Astrocyte of the spinal cord (primary cell): ENCODE measurements around the gene SPAG6.
"Not testable (repeated sequence)": the region's sequence is repeated elsewhere in the genome, so short reads cannot be mapped to it uniquely, and the experiment has no call there.

ENCODE experiments used
- DNase-seq: peaks from one replicate; pipeline ENCODE4 v3.0.0; 2011; ENCODE audit warnings: low read depth, low spot score
- H3K4me3 ChIP-seq: 2 replicates; pipeline ENCODE4 v1.5.1; 2011; ENCODE audit warnings: low read depth, mild to moderate bottlenecking, low read length, moderate library complexity
- CTCF ChIP-seq: IDR thresholded peaks from 2 replicates; pipeline ENCODE4 v1.5.1; 2012; ENCODE audit warnings: low read depth, mild to moderate bottlenecking, low read length, inconsistent platforms
- in situ Hi-C: cut with HindIII; loops from 2 replicates; pipeline ENCODE4 v1.10.0; 2017; ENCODE audit warnings: low sequenced_read_pairs

The SPAG6 gene

GRCh38 chr10:22345301-22346095 is at the start of gene SPAG6:
TSS of gene SPAG6 (plus strand) at chr10:22345496. CDS start at chr10:22345612, 116 bp downstream.
- DNase-seq: no peak
- no peak within 1 kb of the TSS for H3K4me3 ChIP-seq
- in situ Hi-C loops: no loop called here
- no peak for TF ChIP-seq CTCF

GRCh38 chr10:22301193-22301592 is 44.1 kb upstream of the SPAG6 start:
- H3K4me3 ChIP-seq: no peak overlapping the region
- in situ Hi-C loops: no loop called here
- no peak for DNase-seq
- no peak for TF ChIP-seq CTCF

GRCh38 chr10:22303461-22303860 is 41.8 kb upstream of the SPAG6 start:
- in situ Hi-C loops: no loop called here
- no peak for DNase-seq
- no peak overlapping the region for H3K4me3 ChIP-seq
- no peak for TF ChIP-seq CTCF

GRCh38 chr10:22305721-22306120 is 39.6 kb upstream of the SPAG6 start:
- no peak for DNase-seq
- TF ChIP-seq CTCF: no peak
- in situ Hi-C loops: no loop called here
- H3K4me3 ChIP-seq: no peak overlapping the region

GRCh38 chr10:22308390-22308789 is 36.9 kb upstream of the SPAG6 start:
- in situ Hi-C loops: no loop called here
- no peak for TF ChIP-seq CTCF
- no peak for DNase-seq
- H3K4me3 ChIP-seq: no peak overlapping the region

- no peak for DNase-seq
- in situ Hi-C loops: no loop called here
- no peak for TF ChIP-seq CTCF
- no peak overlapping the region for H3K4me3 ChIP-seq
Observed at GRCh38 chr10:22309180-22310000, 35.9 kb upstream of the SPAG6 start.

- H3K4me3 ChIP-seq, in situ Hi-C loops, DNase-seq: not testable (repeated sequence)
Observed at GRCh38 chr10:22310012-22310411, 35.3 kb upstream of the SPAG6 start.
